A673 (cell line): ENCODE measurements around the gene SMIM1. TPM values are rescaled to one million over a fixed set of nuclear protein-coding genes. Genes with fewer than 3 reads are reported as not detected.
"Not testable (repeated sequence)": the region's sequence is repeated elsewhere in the genome, so short reads cannot be mapped to it uniquely, and the experiment has no call there.

Source experiments
- BruUV-seq: library from RNA; stranded (reverse); fragments of 400-500 nt; replicated peaks from 2 replicates; lab custom pipeline; 2021; lab: Mats Ljungman, UMichigan
- CTCF ChIA-PET: fragments of 300-600 bp; sonication (Branson Sonifier 250); formaldehyde crosslinking; loops from one replicate; lab custom pipeline; 2022; ENCODE audit warnings: antibody characterized with exemption; lab: Charles Lee
- POLR2A ChIA-PET: fragments of 300-600 bp; sonication (Branson Sonifier 250); formaldehyde crosslinking; loops from one replicate; lab custom pipeline; 2022; ENCODE audit warnings: antibody characterized with exemption; ENCODE audit not compliant: low non-redundant PET; lab: Charles Lee
- DNase-seq: peaks from one replicate; pipeline ENCODE4 v3.0.0-alpha.2; 2015; ENCODE audit warnings: low spot score
- H3K27ac ChIP-seq: fragments of 200-600 bp; sonication (generic); 2 replicates; pipeline ENCODE4 v1.5.1; 2016; ENCODE audit warnings: mixed run types, low read depth, mild to moderate bottlenecking, mixed read lengths, antibody characterized with exemption, low read length; ENCODE audit not compliant: poor library complexity, severe bottlenecking
- H3K27me3 ChIP-seq: fragments of 200-600 bp; sonication (generic); replicated peaks from 2 replicates; pipeline ENCODE4 v1.6.1; 2017; ENCODE audit warnings: mixed run types, low read depth, mild to moderate bottlenecking, mixed read lengths, antibody characterized with exemption, low read length; ENCODE audit not compliant: insufficient read depth, poor library complexity
- H3K36me3 ChIP-seq: fragments of 200-600 bp; sonication (generic); 2 replicates; pipeline ENCODE4 v1.6.1; 2016; ENCODE audit warnings: mixed run types, mild to moderate bottlenecking, mixed read lengths, antibody characterized with exemption, low read length; ENCODE audit not compliant: insufficient read depth, poor library complexity, severe bottlenecking
- H3K4me1 ChIP-seq: fragments of 200-600 bp; sonication (generic); 2 replicates; pipeline ENCODE4 v1.6.1; 2017; ENCODE audit warnings: mixed run types, mild to moderate bottlenecking, mixed read lengths, antibody characterized with exemption, low read length; ENCODE audit not compliant: insufficient read depth, poor library complexity, severe bottlenecking
- H3K4me3 ChIP-seq: fragments of 200-600 bp; sonication (generic); 2 replicates; pipeline ENCODE4 v1.5.1; 2016; ENCODE audit warnings: low read depth, mixed run types, mild to moderate bottlenecking, mixed read lengths, low read length; ENCODE audit not compliant: poor library complexity, severe bottlenecking
- H3K9me3 ChIP-seq: fragments of 200-600 bp; sonication (generic); 2 replicates; pipeline ENCODE4 v1.6.1; 2016; ENCODE audit warnings: mixed run types, low read depth, mild to moderate bottlenecking, mixed read lengths, antibody characterized with exemption, low read length; ENCODE audit not compliant: poor library complexity, severe bottlenecking
- CTCF ChIP-seq: fragments of 300-800, 200-600 bp; sonication (generic); conservative IDR thresholded peaks from 2 replicates; pipeline ENCODE4 v1.5.1; 2017; ENCODE audit warnings: low read depth, mild to moderate bottlenecking, antibody characterized with exemption, low read length, moderate library complexity, mixed read lengths
- EZH2 ChIP-seq: fragments of 200-600 bp; sonication (generic); IDR thresholded peaks from 2 replicates; pipeline ENCODE4 v1.6.1; 2017; ENCODE audit warnings: borderline replicate concordance, low read depth, mild to moderate bottlenecking, mixed read lengths, antibody characterized with exemption, low read length; ENCODE audit not compliant: poor library complexity, severe bottlenecking
- intact Hi-C: fragments of 100-400 bp; cut with micrococcal nuclease; formaldehyde crosslinking; loops from one replicate; pipeline ENCODE4 v1.10.0; 2022; ENCODE audit not compliant: unreplicated experiment
- total RNA-seq: library from RNA; stranded (reverse); gene quantifications from 2 replicates; pipeline ENCODE4 v1.2.3, GENCODE V29; 2021

SMIM1 gene
- total RNA-seq, 1 experiment from 2014 or later: 1.5 TPM

GRCh38 chr1:3807769-3808168, 35.2 kb downstream of the SMIM1 start:
- ChIA-PET CTCF (no interaction called here), POLR2A (no interaction called here)
- intact Hi-C loops: no loop called here
- H3K4me1 ChIP-seq: no peaks in the 10 kb centered on the region
- H3K27me3 ChIP-seq: no peaks in the 10 kb centered on the region
- H3K27ac ChIP-seq: no peak overlapping the region
- no peak for DNase-seq
- no peak overlapping the region for H3K4me3 ChIP-seq
- TF ChIP-seq EZH2 (no peak), CTCF (no peak)
- H3K36me3 ChIP-seq: no peaks in the 10 kb centered on the region
- BruUV-seq: no TSS peak
- H3K9me3 ChIP-seq: no peaks in the 10 kb centered on the region

GRCh38 chr1:3809680-3810079, 37.1 kb downstream of the SMIM1 start:
- DNase-seq: no peak
- TF ChIP-seq CTCF (no peak), EZH2 (no peak)
- BruUV-seq: no TSS peak
- Histone ChIP-seq H3K4me1 (no peaks in the 10 kb centered on the region), H3K27me3 (no peaks in the 10 kb centered on the region), H3K4me3 (no peak overlapping the region), H3K36me3 (no peaks in the 10 kb centered on the region), H3K9me3 (no peaks in the 10 kb centered on the region), H3K27ac (no peak overlapping the region)
- ChIA-PET CTCF (no interaction called here), POLR2A (no interaction called here)
- intact Hi-C loops: no loop called here

- H3K4me1 ChIP-seq, POLR2A ChIA-PET, DNase-seq, H3K9me3 ChIP-seq, intact Hi-C loops, BruUV-seq, H3K4me3 ChIP-seq, H3K27ac ChIP-seq, H3K27me3 ChIP-seq, CTCF ChIA-PET, H3K36me3 ChIP-seq: not testable (repeated sequence)
Measured at GRCh38 chr1:3810149-3810761, 37.7 kb downstream of the SMIM1 start.

- BruUV-seq: no TSS peak
- CTCF ChIA-PET: no interaction called here
- intact Hi-C loops: no loop called here
Measured at GRCh38 chr1:3811595-3811911, 39.0 kb downstream of the SMIM1 start.

More at GRCh38 chr1:3811595-3811911, 39.0 kb downstream of the SMIM1 start:
- no peak for DNase-seq
- Histone ChIP-seq H3K36me3 (no peaks in the 10 kb centered on the region), H3K27me3 (no peaks in the 10 kb centered on the region), H3K27ac (no peak overlapping the region), H3K4me3 (no peak overlapping the region), H3K9me3 (no peaks in the 10 kb centered on the region), H3K4me1 (no peaks in the 10 kb centered on the region)
- TF ChIP-seq CTCF (no peak), EZH2 (no peak)
- POLR2A ChIA-PET: no interaction called here
